ENCODE measurements around the gene ETV6.

DNA sequence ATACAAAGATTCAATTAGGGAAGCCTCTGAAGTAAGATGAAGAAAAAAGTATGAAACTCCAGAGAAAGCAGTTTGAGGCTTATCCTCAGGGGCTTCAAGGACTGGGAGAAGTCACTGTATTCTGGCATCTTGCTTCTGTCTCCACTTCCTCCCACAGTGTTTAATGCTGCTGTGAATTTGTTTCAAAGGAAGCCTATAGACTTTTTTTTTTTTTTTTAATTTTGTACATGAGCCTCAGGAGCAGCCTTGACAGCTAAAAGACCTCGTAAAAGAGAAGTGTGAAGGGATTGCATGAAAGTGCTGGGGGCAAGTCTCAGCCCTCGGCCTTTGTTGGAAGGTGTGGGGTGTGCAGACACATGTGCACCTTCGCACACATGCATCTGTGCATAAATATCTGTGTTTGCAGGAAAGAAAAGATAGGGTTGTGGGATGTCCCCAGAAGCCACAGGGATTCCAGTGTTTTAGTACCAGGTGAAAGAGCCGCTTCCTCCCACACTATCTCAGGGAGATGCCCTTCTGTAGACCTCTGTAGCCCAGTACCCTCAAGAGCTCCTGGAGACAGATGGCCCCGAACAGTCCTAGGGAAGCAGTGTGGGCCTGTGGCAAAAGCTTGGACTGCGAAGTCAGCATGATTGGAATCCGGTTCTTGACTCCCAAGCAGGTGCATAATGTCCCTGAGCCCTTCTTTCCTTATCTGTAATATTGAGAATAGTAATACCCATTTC, 227.8 kb downstream of the ETV6 start:
- TF ChIP-seq CTCF (IDR thresholded peaks at IDR 0.05): no peak
- TF ChIP-seq ZFX (IDR thresholded peaks at IDR 0.05; ENCODE audit: borderline replicate concordance): no peak
